Cardiac fibroblast (primary cell): ENCODE results near the gene RERE.

Source experiments
- DNase-seq, 2 donors: peaks; one replicate each; pipeline versions ENCODE4 v3.0.0 to v3.0.0-alpha.2; 2010; ENCODE audit warnings: low read depth in 2 of 2
- H3K4me3 ChIP-seq, 2 donors: replicated peaks in 1 of 2; 1 replicate in 1 of 2; 2 replicates in 1 of 2; pipeline ENCODE4 v1.5.1; 2011; ENCODE audit warnings: low read depth in 2 of 2, low read length in 2 of 2, mild to moderate bottlenecking in 2 of 2, moderate library complexity in 1 of 2
- TF ChIP-seq, protein P1 (sequence below): IDR thresholded peaks from one replicate; pipeline ENCODE4 v1.5.1; 2011; ENCODE audit warnings: low read depth, mild to moderate bottlenecking, low read length, inconsistent platforms

RERE gene

DNA sequence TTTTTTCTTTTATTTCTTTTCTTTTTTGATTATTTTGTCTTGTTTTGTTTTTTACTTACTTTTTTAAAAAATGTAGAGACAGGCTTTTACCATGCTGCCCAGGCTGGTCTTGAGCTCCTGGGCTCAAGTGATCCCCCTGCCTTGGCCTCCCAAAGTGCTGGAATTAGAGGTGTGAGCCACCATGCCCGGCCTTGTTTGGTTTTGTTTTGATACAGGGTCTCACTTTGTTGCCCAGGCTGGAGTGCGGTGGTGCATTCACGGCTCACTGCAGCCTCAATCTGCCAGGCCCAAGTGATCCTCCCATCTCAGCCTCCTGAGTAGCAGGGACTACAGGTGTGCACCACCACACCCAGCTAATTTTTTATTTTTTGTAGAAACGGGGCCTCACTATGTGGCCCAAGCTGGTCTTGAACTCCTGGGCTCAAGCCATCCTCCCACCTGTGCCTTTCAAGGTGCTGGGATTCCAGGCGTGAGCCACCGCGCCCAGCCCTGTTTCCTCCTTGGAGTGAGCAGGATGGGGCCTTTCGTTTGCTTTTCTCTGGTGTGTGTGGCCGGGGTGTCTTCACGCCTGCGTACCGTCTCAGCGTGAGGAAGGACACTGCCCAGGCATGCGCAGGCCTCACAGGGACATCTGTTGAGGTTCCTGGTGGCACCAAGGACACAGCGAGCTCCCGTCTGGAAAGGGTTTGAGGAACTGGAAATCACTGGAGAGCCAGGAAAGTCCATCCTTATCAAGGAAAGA, 484.0 kb downstream of the RERE start:
- no peak for DNase-seq
- H3K4me3 ChIP-seq = no peak overlapping the region
- TF ChIP-seq, protein P1, sequence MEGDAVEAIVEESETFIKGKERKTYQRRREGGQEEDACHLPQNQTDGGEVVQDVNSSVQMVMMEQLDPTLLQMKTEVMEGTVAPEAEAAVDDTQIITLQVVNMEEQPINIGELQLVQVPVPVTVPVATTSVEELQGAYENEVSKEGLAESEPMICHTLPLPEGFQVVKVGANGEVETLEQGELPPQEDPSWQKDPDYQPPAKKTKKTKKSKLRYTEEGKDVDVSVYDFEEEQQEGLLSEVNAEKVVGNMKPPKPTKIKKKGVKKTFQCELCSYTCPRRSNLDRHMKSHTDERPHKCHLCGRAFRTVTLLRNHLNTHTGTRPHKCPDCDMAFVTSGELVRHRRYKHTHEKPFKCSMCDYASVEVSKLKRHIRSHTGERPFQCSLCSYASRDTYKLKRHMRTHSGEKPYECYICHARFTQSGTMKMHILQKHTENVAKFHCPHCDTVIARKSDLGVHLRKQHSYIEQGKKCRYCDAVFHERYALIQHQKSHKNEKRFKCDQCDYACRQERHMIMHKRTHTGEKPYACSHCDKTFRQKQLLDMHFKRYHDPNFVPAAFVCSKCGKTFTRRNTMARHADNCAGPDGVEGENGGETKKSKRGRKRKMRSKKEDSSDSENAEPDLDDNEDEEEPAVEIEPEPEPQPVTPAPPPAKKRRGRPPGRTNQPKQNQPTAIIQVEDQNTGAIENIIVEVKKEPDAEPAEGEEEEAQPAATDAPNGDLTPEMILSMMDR = no peak

DNA sequence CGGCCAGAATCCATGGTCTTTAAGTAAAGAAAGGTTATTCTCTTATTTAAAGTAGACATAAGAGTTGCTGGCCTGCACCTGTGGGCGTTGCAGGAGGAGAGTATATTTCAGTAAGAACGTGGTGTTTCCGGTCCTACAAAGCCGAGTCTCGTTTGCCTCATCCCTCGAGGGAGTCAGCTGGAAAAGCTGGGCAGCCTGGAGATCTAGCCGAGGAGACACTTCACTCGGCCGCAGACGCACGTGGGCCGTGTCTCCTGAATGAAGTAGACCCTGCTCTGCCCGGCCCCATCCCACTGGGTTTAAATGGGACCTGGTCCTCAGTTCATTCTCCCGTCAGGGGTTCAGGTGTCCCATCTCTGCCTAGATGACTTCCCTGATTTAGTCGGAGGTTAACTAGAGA, 484.6 kb downstream of the RERE start:
- no peak for DNase-seq
- H3K4me3 ChIP-seq = no peak overlapping the region
- TF ChIP-seq, protein P1 = no peak

DNA sequence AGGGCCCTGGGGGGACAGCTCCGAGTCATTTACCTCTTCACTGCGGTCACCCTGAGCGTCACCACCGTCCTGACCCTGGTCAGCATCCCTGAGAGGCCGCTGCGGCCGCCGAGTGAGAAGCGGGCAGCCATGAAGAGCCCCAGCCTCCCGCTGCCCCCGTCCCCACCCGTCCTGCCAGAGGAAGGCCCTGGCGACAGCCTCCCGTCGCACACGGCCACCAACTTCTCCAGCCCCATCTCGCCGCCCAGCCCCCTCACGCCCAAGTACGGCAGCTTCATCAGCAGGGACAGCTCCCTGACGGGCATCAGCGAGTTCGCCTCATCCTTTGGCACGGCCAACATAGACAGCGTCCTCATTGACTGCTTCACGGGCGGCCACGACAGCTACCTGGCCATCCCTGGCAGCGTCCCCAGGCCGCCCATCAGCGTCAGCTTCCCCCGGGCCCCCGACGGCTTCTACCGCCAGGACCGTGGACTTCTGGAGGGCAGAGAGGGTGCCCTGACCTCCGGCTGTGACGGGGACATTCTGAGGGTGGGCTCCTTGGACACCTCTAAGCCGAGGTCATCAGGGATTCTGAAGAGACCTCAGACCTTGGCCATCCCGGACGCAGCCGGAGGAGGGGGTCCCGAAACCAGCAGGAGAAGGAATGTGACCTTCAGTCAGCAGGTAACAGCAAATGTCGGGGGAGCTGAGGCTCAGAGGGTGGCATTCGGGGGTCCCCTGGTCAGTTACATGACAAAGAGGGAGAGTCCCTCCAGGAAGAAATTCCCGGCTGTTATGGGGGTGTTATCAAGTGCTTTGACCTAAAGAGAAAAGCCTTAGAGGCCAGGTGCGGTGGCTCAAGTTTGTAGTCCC, 486.9 kb downstream of the RERE start:
- DNase-seq = no peak
- TF ChIP-seq, protein P1 = no peak

DNA sequence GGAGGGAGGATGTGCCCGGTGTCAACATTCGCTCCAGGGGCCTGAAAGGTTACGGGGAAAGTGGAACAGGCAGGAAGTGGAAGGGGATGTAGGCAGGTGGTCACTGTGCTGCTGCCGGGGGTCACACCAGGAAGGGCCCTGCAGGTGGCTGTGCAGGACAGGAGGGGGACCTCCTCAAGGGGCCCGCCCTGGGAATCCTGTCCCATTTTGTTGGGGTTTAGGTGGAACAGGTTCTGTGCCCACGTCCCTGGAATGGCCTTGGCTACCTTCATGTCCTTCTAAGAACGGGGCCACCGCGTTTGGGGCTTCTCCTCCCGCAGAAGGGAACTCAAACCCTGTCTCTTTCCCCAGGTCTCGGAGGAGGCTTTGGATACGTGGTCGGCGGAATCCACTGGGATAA, 487.6 kb downstream of the RERE start:
- TF ChIP-seq, protein P1 = no peak
- H3K4me3 ChIP-seq = no peak overlapping the region
- no peak for DNase-seq

More for the DNA sequence above, 486.9 kb downstream of the RERE start:
- no peak overlapping the region for H3K4me3 ChIP-seq

DNA sequence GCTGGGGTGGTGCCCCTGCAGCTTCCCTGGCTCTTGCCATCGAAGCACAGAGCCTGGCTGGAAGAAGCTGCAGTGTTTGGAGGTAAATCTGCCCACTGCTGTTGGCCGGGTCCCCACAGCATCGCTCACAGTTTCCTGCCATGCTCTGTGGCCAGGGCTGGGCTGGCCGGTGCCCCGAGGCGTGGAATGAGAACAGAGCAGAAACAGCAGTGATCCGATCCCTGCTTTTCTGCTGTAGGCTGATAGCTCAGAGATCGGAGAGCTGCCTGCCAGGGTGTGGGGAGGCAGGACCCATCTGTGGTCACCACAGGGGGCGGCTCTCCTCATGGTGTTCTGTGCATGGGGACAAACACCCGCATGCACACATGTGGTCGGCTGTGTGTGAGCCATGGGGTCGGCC, 488.0 kb downstream of the RERE start:
- no peak overlapping the region for H3K4me3 ChIP-seq
- no peak for DNase-seq
- TF ChIP-seq, protein P1 = no peak

DNA sequence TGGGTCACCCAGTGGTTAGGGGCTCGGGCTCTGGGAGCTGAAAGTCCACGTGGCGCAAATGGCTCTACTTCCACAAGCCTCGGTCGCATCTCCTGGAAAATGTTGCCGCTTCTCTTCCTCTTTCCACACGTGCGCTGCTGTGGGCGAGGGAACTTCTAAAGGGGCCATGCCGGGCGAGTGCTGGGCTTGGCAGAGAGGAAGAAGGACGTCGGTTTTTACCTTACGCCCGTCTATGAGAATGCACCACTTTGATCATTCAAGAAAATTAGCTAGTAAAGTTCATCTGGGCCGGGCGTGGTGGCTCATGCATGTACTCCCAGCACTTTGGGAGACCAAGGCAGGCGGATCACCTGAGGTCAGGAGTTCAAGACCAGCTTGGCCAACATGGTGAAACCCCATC, 489.2 kb downstream of the RERE start:
- TF ChIP-seq, protein P1 = no peak
- no peak for DNase-seq
- no peak overlapping the region for H3K4me3 ChIP-seq
